ENCODE measurements around the gene SPATA31C2.

- TF ChIP-seq, protein P1, sequence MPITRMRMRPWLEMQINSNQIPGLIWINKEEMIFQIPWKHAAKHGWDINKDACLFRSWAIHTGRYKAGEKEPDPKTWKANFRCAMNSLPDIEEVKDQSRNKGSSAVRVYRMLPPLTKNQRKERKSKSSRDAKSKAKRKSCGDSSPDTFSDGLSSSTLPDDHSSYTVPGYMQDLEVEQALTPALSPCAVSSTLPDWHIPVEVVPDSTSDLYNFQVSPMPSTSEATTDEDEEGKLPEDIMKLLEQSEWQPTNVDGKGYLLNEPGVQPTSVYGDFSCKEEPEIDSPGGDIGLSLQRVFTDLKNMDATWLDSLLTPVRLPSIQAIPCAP (CRISPR knock-in tag; IDR thresholded peaks at IDR 0.05): no peak
- TF ChIP-seq, protein P2, sequence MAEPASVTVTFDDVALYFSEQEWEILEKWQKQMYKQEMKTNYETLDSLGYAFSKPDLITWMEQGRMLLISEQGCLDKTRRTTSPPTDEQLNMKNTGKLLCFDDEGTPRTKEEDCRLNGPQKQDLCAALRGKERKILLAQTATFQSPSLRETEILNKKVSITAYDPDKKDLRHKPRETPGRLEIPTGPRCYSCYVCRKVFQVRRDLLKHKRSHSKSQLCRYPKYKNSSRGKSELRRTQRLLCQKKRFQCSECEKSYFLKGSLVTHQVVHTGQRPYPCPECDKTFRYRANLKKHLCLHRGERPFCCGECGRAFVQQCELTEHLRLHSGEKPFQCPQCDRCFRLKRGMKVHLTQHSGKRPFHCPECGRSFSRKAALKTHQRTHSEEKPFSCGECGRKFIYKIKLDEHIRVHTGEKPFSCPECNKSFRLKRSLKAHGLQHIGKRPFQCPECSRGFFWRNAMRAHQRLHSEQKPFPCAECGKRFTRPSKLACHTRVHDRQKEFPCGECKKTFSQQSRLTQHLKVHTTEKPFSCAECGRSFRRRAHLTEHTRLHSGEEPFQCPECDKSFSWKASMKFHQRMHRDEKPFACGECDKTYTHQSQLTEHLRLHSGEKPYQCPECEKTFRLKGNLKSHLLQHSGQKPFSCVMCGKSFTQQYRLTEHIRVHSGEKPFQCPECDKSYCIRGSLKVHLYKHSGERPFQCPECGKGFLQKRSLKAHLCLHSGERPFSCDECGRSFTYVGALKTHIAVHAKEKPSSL (CRISPR knock-in tag; conservative IDR thresholded peaks at IDR 0.05): no peak
- TF ChIP-seq CREB1 (CRISPR knock-in tag; IDR thresholded peaks at IDR 0.05) (no peak), PREB (CRISPR knock-in tag; IDR thresholded peaks at IDR 0.05; ENCODE audit: borderline replicate concordance) (no peak), IRF2 (CRISPR knock-in tag; IDR thresholded peaks at IDR 0.05; ENCODE audit: borderline replicate concordance, low read depth) (no peak), ZNF423 (CRISPR knock-in tag; IDR thresholded peaks at IDR 0.05) (no peak), ESRRA (CRISPR knock-in tag; IDR thresholded peaks at IDR 0.05; ENCODE audit: borderline replicate concordance) (no peak), ZSCAN18 (CRISPR knock-in tag; IDR thresholded peaks at IDR 0.05) (no peak), ZNF219 (CRISPR knock-in tag; IDR thresholded peaks at IDR 0.05; ENCODE audit: borderline replicate concordance) (no peak), MXD4 (CRISPR knock-in tag; IDR thresholded peaks at IDR 0.05; ENCODE audit: borderline replicate concordance) (no peak)
- TF ChIP-seq, protein P3, sequence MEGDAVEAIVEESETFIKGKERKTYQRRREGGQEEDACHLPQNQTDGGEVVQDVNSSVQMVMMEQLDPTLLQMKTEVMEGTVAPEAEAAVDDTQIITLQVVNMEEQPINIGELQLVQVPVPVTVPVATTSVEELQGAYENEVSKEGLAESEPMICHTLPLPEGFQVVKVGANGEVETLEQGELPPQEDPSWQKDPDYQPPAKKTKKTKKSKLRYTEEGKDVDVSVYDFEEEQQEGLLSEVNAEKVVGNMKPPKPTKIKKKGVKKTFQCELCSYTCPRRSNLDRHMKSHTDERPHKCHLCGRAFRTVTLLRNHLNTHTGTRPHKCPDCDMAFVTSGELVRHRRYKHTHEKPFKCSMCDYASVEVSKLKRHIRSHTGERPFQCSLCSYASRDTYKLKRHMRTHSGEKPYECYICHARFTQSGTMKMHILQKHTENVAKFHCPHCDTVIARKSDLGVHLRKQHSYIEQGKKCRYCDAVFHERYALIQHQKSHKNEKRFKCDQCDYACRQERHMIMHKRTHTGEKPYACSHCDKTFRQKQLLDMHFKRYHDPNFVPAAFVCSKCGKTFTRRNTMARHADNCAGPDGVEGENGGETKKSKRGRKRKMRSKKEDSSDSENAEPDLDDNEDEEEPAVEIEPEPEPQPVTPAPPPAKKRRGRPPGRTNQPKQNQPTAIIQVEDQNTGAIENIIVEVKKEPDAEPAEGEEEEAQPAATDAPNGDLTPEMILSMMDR (IDR thresholded peaks at IDR 0.05): no peak
- TF ChIP-seq, protein P4, sequence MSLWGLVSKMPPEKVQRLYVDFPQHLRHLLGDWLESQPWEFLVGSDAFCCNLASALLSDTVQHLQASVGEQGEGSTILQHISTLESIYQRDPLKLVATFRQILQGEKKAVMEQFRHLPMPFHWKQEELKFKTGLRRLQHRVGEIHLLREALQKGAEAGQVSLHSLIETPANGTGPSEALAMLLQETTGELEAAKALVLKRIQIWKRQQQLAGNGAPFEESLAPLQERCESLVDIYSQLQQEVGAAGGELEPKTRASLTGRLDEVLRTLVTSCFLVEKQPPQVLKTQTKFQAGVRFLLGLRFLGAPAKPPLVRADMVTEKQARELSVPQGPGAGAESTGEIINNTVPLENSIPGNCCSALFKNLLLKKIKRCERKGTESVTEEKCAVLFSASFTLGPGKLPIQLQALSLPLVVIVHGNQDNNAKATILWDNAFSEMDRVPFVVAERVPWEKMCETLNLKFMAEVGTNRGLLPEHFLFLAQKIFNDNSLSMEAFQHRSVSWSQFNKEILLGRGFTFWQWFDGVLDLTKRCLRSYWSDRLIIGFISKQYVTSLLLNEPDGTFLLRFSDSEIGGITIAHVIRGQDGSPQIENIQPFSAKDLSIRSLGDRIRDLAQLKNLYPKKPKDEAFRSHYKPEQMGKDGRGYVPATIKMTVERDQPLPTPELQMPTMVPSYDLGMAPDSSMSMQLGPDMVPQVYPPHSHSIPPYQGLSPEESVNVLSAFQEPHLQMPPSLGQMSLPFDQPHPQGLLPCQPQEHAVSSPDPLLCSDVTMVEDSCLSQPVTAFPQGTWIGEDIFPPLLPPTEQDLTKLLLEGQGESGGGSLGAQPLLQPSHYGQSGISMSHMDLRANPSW (CRISPR knock-in tag; conservative IDR thresholded peaks at IDR 0.05; ENCODE audit: low read depth): no peak
- TF ChIP-seq, protein P5, sequence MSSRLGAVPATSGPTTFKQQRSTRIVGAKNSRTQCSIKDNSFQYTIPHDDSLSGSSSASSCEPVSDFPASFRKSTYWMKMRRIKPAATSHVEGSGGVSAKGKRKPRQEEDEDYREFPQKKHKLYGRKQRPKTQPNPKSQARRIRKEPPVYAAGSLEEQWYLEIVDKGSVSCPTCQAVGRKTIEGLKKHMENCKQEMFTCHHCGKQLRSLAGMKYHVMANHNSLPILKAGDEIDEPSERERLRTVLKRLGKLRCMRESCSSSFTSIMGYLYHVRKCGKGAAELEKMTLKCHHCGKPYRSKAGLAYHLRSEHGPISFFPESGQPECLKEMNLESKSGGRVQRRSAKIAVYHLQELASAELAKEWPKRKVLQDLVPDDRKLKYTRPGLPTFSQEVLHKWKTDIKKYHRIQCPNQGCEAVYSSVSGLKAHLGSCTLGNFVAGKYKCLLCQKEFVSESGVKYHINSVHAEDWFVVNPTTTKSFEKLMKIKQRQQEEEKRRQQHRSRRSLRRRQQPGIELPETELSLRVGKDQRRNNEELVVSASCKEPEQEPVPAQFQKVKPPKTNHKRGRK (CRISPR knock-in tag; IDR thresholded peaks at IDR 0.05; ENCODE audit: borderline replicate concordance): no peak
Observed at GRCh38 chr9:88183798-88184495, 45.7 kb upstream of the SPATA31C2 start.

Data from WTC11 (cell line).